ENCODE measurements around the gene CELF5. TPM values are rescaled to one million over a fixed set of nuclear protein-coding genes. Genes with fewer than 3 reads are reported as not detected.
"Not testable (repeated sequence)": the region's sequence is repeated elsewhere in the genome, so short reads cannot be mapped to it uniquely, and the experiment has no call there.

The CELF5 gene
- total and polyA plus RNA-seq, 12 donors: not detected

- peaks cover 19 to 39% (median 33%) of the 10 kb centered on the region in 9 donors for H3K4me1 ChIP-seq
- no peaks in the 10 kb centered on the region for H3K36me3 ChIP-seq
- TF ChIP-seq CTCF (IDR thresholded peaks at IDR 0.05): no peak
- H3K27me3 ChIP-seq: no peaks in the 10 kb centered on the region
- H3K4me3 ChIP-seq: no peak overlapping the region
- no peak for DNase-seq
- H3K27ac ChIP-seq: no peak overlapping the region
- no peaks in the 10 kb centered on the region for H3K9me3 ChIP-seq
- 87 to 88% methylated on average over 8 of the region's 8 CpGs for WGBS, 2 donors
- intact Hi-C loops (cut with DNase I): no loop called here
- ATAC-seq: no peak
Measured at GRCh38 chr19:3333662-3334061, 109.2 kb downstream of the CELF5 start.

GRCh38 chr19:3334749-3335430 lies 110.4 kb downstream of the CELF5 start:
- intact Hi-C loops (cut with DNase I): loop anchor here in 2 of 10 donors (5.0 kb wide), 2 partner anchors 67 to 97 kb away; no protein-coding TSS in a partner anchor
- not testable (repeated sequence) for ATAC-seq, H3K4me3 ChIP-seq, DNase-seq, H3K36me3 ChIP-seq, H3K27me3 ChIP-seq, H3K9me3 ChIP-seq
- Histone ChIP-seq H3K27ac (peak overlapping the region; percentile 83 to 97 (median 92)), H3K4me1 (peaks cover 20 to 40% (median 34%) of the 10 kb centered on the region in 9 donors)
- WGBS, 2 donors: 77 to 80% methylated on average over 8 of the region's 8 CpGs

- DNase-seq: peak; percentile 46 to 63
- intact Hi-C loops (cut with DNase I): loop anchor here in 3 of 10 donors (2.0 to 5.0 kb wide), 3 partner anchors 67 to 97 kb away; no protein-coding TSS in a partner anchor
- WGBS, 2 donors: 75 to 78% methylated on average over 15 of the region's 15 CpGs
Measured at GRCh38 chr19:3335431-3336350, 111.2 kb downstream of the CELF5 start.

GRCh38 chr19:3336351-3336679 lies 111.9 kb downstream of the CELF5 start:
- Histone ChIP-seq H3K4me3 (no peak overlapping the region), H3K4me1 (peaks cover 20 to 40% (median 34%) of the 10 kb centered on the region in 9 donors), H3K27ac (peak overlapping the region; percentile 83 to 97 (median 92)), H3K27me3 (no peaks in the 10 kb centered on the region), H3K9me3 (no peaks in the 10 kb centered on the region), H3K36me3 (no peaks in the 10 kb centered on the region)
- WGBS, 2 donors: 49 to 55% methylated on average over 5 of the region's 5 CpGs
- ATAC-seq: no peak
- DNase-seq: no peak
- intact Hi-C loops (cut with DNase I): loop anchor here in 3 of 10 donors (2.0 to 5.0 kb wide), 3 partner anchors 66 to 96 kb away; no protein-coding TSS in a partner anchor
- TF ChIP-seq CTCF (IDR thresholded peaks at IDR 0.05): no peak

More at GRCh38 chr19:3335431-3336350, 111.2 kb downstream of the CELF5 start:
- H3K27me3 ChIP-seq: no peaks in the 10 kb centered on the region
- no peak overlapping the region for H3K4me3 ChIP-seq
- no peak for TF ChIP-seq CTCF (IDR thresholded peaks at IDR 0.05)
- H3K36me3 ChIP-seq: no peaks in the 10 kb centered on the region
- peak overlapping the region; percentile 83 to 97 (median 92) for H3K27ac ChIP-seq
- peak; percentile 24 to 77 (median 57) for ATAC-seq
- no peaks in the 10 kb centered on the region for H3K9me3 ChIP-seq
- H3K4me1 ChIP-seq: peaks cover 20 to 40% (median 34%) of the 10 kb centered on the region in 9 donors
